ENCODE data around the gene APP.

Gene APP

DNA sequence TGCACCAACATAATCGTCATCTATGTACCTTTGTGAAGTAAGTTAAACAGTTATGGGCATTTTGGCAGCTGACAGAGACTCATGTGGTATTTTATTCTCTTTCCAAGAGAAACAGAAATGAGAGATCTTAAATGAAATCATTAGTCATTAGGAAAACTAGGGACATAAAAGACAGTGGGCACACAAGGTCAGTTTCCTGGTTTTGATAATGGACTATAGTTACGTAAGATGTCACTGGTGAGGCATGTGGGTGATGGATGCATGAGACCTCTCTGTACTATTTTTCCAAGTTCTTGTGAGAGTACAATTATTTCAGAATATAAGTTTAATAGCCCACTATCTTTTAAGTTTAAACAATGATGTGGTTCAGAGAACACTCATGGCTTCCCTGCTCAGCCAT, 216.9 kb downstream of the APP start:
- H3K4me1 Mint-ChIP-seq (ENCODE audit: low read depth) = no peaks in the 10 kb centered on the region
- H3K27me3 Mint-ChIP-seq (ENCODE audit: low read depth) = no peaks in the 10 kb centered on the region
- H3K36me3 Mint-ChIP-seq (ENCODE audit: low read depth) = peaks cover 2% of the 10 kb centered on the region
- no peaks in the 10 kb centered on the region for H3K9me3 Mint-ChIP-seq
- H3K4me3 Mint-ChIP-seq = no peak overlapping the region
- H3K27ac Mint-ChIP-seq = no peak overlapping the region

- Mint-ChIP-seq H3K27me3 (ENCODE audit: low read depth) (no peaks in the 10 kb centered on the region), H3K4me1 (ENCODE audit: low read depth) (no peaks in the 10 kb centered on the region), H3K36me3 (ENCODE audit: low read depth) (peaks cover 2% of the 10 kb centered on the region), H3K4me3 (no peak overlapping the region), H3K27ac (no peak overlapping the region), H3K9me3 (no peaks in the 10 kb centered on the region)
Measured at GRCh38 chr21:25953196-25953595, 217.4 kb downstream of the APP start.

GRCh38 chr21:25952306-25952705, 218.3 kb downstream of the APP start:
- no peak overlapping the region for H3K27ac Mint-ChIP-seq
- H3K36me3 Mint-ChIP-seq (ENCODE audit: low read depth) = peaks cover 2% of the 10 kb centered on the region
- H3K9me3 Mint-ChIP-seq = no peaks in the 10 kb centered on the region
- H3K4me1 Mint-ChIP-seq (ENCODE audit: low read depth) = no peaks in the 10 kb centered on the region
- H3K4me3 Mint-ChIP-seq = no peak overlapping the region
- no peaks in the 10 kb centered on the region for H3K27me3 Mint-ChIP-seq (ENCODE audit: low read depth)

- no peak overlapping the region for H3K27ac Mint-ChIP-seq
- no peaks in the 10 kb centered on the region for H3K4me1 Mint-ChIP-seq (ENCODE audit: low read depth)
- H3K9me3 Mint-ChIP-seq = no peaks in the 10 kb centered on the region
- H3K27me3 Mint-ChIP-seq (ENCODE audit: low read depth) = no peaks in the 10 kb centered on the region
- H3K4me3 Mint-ChIP-seq = no peak overlapping the region
- peaks cover 2% of the 10 kb centered on the region for H3K36me3 Mint-ChIP-seq (ENCODE audit: low read depth)
Measured at GRCh38 chr21:25949701-25950100, 220.9 kb downstream of the APP start.

GRCh38 chr21:25944672-25945213, 225.8 kb downstream of the APP start:
- Mint-ChIP-seq H3K4me1 (ENCODE audit: low read depth) (no peaks in the 10 kb centered on the region), H3K27ac (no peak overlapping the region), H3K36me3 (ENCODE audit: low read depth) (no peaks in the 10 kb centered on the region), H3K4me3 (no peak overlapping the region), H3K9me3 (no peaks in the 10 kb centered on the region), H3K27me3 (ENCODE audit: low read depth) (no peaks in the 10 kb centered on the region)

DNA sequence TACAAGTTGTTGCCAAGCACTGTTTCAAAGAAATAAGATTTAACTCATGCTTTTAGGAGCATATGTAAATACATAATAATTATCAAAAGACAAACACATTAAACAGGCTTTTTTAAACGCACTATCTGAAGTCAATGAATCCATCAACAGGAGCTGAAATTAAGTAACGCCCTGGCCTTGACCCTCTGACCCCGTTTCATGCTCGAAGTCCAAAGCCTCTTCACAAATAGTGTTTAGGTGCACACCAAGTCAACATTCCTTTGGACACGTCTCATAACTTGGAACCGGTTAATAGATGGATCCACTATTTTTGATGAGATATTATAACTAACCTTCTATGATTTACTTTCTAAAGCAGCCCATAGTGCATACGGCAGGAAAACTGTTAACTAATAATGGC, 226.5 kb downstream of the APP start:
- H3K4me3 Mint-ChIP-seq = no peak overlapping the region
- no peaks in the 10 kb centered on the region for H3K27me3 Mint-ChIP-seq (ENCODE audit: low read depth)
- H3K9me3 Mint-ChIP-seq = no peaks in the 10 kb centered on the region
- H3K27ac Mint-ChIP-seq = no peak overlapping the region
- no peaks in the 10 kb centered on the region for H3K4me1 Mint-ChIP-seq (ENCODE audit: low read depth)
- no peaks in the 10 kb centered on the region for H3K36me3 Mint-ChIP-seq (ENCODE audit: low read depth)

GRCh38 chr21:25942135-25942534, 228.4 kb downstream of the APP start:
- H3K36me3 Mint-ChIP-seq (ENCODE audit: low read depth) = no peaks in the 10 kb centered on the region
- H3K4me1 Mint-ChIP-seq (ENCODE audit: low read depth) = no peaks in the 10 kb centered on the region
- H3K4me3 Mint-ChIP-seq = no peak overlapping the region
- no peak overlapping the region for H3K27ac Mint-ChIP-seq
- no peaks in the 10 kb centered on the region for H3K9me3 Mint-ChIP-seq
- no peaks in the 10 kb centered on the region for H3K27me3 Mint-ChIP-seq (ENCODE audit: low read depth)

DNA sequence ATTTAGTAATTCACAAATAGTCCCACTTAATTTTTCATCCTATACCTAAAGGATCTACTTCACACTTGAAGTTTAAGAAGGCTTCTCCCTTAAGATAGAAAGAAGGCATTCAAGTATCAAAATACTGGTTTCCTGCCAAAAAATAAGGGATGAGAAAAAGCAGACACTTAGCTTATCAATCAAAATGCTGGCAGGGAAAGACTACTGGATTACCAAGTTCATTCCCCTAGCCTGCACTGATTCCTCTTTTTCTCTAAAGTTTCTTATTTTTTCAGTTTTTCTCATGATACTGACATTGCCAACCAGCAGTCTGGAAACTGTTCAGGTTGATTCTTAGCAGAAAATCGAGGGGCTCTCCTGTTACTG, 231.2 kb downstream of the APP start:
- Mint-ChIP-seq H3K4me3 (no peak overlapping the region), H3K9me3 (no peaks in the 10 kb centered on the region), H3K4me1 (ENCODE audit: low read depth) (peaks cover 7% of the 10 kb centered on the region), H3K27ac (no peak overlapping the region), H3K27me3 (ENCODE audit: low read depth) (no peaks in the 10 kb centered on the region), H3K36me3 (ENCODE audit: low read depth) (peaks cover 2% of the 10 kb centered on the region)

GRCh38 chr21:25938658-25939395, 231.7 kb downstream of the APP start:
- Mint-ChIP-seq H3K9me3 (no peaks in the 10 kb centered on the region), H3K4me3 (no peak overlapping the region), H3K4me1 (ENCODE audit: low read depth) (peaks cover 7% of the 10 kb centered on the region), H3K27ac (no peak overlapping the region), H3K27me3 (ENCODE audit: low read depth) (no peaks in the 10 kb centered on the region), H3K36me3 (ENCODE audit: low read depth) (peaks cover 2% of the 10 kb centered on the region)

DNA sequence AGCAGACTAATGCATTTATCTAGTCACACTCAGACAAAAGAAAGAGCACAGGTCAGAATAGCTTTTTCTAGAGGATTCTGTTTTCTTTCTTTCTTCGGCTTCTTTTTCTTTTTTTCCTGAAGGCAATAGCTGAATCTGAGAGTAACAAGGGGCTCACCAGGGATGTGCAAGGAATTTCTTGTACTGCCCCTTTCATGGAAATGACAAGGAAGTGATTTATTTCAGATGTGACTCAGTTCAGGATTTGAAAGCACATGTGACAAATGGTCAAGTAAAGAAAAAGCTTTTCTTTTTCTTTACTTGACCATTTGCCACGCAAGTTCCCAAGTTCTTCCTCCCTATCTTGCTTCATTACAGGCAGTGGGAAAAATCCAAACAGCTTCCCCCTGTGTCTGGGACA, 233.8 kb downstream of the APP start:
- no peaks in the 10 kb centered on the region for H3K9me3 Mint-ChIP-seq
- no peak overlapping the region for H3K27ac Mint-ChIP-seq
- H3K27me3 Mint-ChIP-seq (ENCODE audit: low read depth) = no peaks in the 10 kb centered on the region
- H3K36me3 Mint-ChIP-seq (ENCODE audit: low read depth) = peaks cover 2% of the 10 kb centered on the region
- H3K4me1 Mint-ChIP-seq (ENCODE audit: low read depth) = peaks cover 7% of the 10 kb centered on the region
- H3K4me3 Mint-ChIP-seq = no peak overlapping the region

GRCh38 chr21:25934771-25935224, 235.8 kb downstream of the APP start:
- Mint-ChIP-seq H3K27me3 (ENCODE audit: low read depth) (no peaks in the 10 kb centered on the region), H3K9me3 (no peaks in the 10 kb centered on the region), H3K4me3 (no peak overlapping the region), H3K36me3 (ENCODE audit: low read depth) (peaks cover 2% of the 10 kb centered on the region), H3K4me1 (ENCODE audit: low read depth) (peaks cover 7% of the 10 kb centered on the region), H3K27ac (peak overlapping the region; percentile 90)

GRCh38 chr21:25934130-25934529, 236.4 kb downstream of the APP start:
- Mint-ChIP-seq H3K27ac (no peak overlapping the region), H3K36me3 (ENCODE audit: low read depth) (peaks cover 2% of the 10 kb centered on the region), H3K4me3 (no peak overlapping the region), H3K27me3 (ENCODE audit: low read depth) (no peaks in the 10 kb centered on the region), H3K9me3 (no peaks in the 10 kb centered on the region), H3K4me1 (ENCODE audit: low read depth) (peaks cover 7% of the 10 kb centered on the region)

- H3K4me3 Mint-ChIP-seq = no peak overlapping the region
- H3K27me3 Mint-ChIP-seq (ENCODE audit: low read depth) = no peaks in the 10 kb centered on the region
- H3K4me1 Mint-ChIP-seq (ENCODE audit: low read depth) = peaks cover 7% of the 10 kb centered on the region
- no peak overlapping the region for H3K27ac Mint-ChIP-seq
- peaks cover 2% of the 10 kb centered on the region for H3K36me3 Mint-ChIP-seq (ENCODE audit: low read depth)
- no peaks in the 10 kb centered on the region for H3K9me3 Mint-ChIP-seq
Measured at GRCh38 chr21:25931765-25932164, 238.8 kb downstream of the APP start.

DNA sequence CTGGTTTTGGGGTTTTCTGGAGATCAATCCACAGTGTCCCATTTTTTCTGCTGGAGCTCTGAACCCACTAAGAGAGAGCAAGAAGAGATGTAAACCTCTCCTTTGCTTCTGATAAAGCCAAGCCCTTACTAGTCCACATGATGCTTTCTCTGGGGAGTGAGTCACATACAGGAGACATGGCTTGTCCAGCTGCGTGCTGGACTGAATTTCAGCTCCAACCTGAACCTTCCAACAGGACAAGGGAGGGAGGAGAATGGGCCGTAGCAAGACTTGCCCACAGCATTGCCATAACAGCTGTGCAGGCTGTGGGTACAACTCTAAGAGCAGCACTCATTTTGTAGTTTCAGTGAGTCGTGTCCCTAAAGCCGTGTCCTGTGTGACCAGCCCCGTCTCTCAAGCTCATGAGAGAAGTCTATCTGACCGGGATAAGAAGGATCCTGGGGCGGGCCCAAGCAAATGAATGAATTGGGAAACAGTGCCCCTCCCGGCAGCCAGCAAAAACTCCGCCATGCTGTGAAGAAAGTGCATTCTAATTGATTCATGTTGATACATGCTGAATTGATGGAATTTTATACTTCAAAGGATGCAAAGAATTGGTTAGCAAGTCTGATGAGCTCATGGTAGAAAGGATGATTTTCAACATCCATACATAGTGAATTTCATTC, 240.6 kb downstream of the APP start:
- H3K9me3 Mint-ChIP-seq = no peaks in the 10 kb centered on the region
- peaks cover 11% of the 10 kb centered on the region for H3K4me1 Mint-ChIP-seq (ENCODE audit: low read depth)
- H3K27ac Mint-ChIP-seq = no peak overlapping the region
- no peak overlapping the region for H3K4me3 Mint-ChIP-seq
- H3K36me3 Mint-ChIP-seq (ENCODE audit: low read depth) = peaks cover 2% of the 10 kb centered on the region
- no peaks in the 10 kb centered on the region for H3K27me3 Mint-ChIP-seq (ENCODE audit: low read depth)

DNA sequence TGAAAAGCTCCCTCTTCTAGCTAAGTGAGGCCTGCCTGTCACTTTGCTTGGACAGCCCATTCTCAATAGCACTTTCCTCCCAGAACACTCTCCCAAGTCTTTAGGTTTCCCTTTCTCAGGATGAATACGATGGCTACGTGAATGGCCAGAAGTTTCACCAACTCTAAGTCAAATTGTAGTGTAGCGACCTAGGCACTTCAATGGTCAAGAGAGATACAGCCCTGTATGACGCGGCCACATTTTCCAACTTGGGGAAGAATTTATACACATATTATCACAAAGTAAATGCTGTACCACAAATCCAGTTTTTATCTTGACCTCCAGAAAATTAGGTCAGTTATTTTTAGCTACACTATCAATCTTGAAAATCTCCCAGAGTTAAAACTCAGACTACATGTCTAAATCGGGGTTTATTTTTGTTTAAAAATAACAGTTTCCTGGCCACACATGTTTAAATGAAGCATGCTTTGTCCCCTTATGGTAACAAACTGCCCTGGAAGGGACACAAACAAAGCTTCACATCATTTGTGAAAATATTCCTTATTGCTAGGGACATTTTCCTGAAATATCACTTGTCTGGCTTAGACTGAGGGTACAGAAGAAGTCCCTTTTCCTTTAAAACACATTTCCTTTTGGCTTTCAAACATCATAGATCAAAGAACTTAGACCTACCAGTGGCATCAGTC, 243.2 kb downstream of the APP start:
- H3K4me1 Mint-ChIP-seq (ENCODE audit: low read depth) = peaks cover 8% of the 10 kb centered on the region
- H3K36me3 Mint-ChIP-seq (ENCODE audit: low read depth) = no peaks in the 10 kb centered on the region
- H3K9me3 Mint-ChIP-seq = no peaks in the 10 kb centered on the region
- H3K27ac Mint-ChIP-seq = no peak overlapping the region
- H3K4me3 Mint-ChIP-seq = no peak overlapping the region
- H3K27me3 Mint-ChIP-seq (ENCODE audit: low read depth) = no peaks in the 10 kb centered on the region
